HepG2 (cell line): ENCODE measurements around the gene NT5C2. TPM values are rescaled to one million over a fixed set of nuclear protein-coding genes. Genes with fewer than 3 reads are reported as not detected.

ENCODE experiments used
- ATM ChIP-seq: fragments of 450-650 bp; IDR thresholded peaks from 2 replicates; pipeline ENCODE4 v1.7.1; 2017; ENCODE audit warnings: mild to moderate bottlenecking, borderline replicate concordance
- CHD2 ChIP-seq: IDR thresholded peaks from 2 replicates; pipeline ENCODE4 v1.6.1; 2011; ENCODE audit warnings: low read depth, low read length, improper control_type of control experiment
- GATA4 ChIP-seq: sonication (generic); IDR thresholded peaks from 2 replicates; pipeline ENCODE4 v1.6.1; 2016; ENCODE audit warnings: antibody characterized with exemption, low read depth, borderline replicate concordance
- JARID2 ChIP-seq: sonication (generic); formaldehyde crosslinking; IDR thresholded peaks from 2 replicates; pipeline ENCODE4 v1.8.1; 2023; ENCODE audit warnings: missing genetic modification reagents, inconsistent platforms; ENCODE audit not compliant: insufficient replicate concordance
- KLF6 ChIP-seq: IDR thresholded peaks from 2 replicates; pipeline ENCODE4 v1.8.0; 2016; ENCODE audit warnings: missing biosample characterization, missing genetic modification reagents
- NFYB ChIP-seq: sonication (generic); formaldehyde crosslinking; IDR thresholded peaks from 2 replicates; pipeline ENCODE4 v1.4.0; 2020; ENCODE audit warnings: missing genetic modification reagents
- PAX8 ChIP-seq: sonication (generic); formaldehyde crosslinking; IDR thresholded peaks from 2 replicates; pipeline ENCODE4 v1.8.0; 2022; ENCODE audit warnings: mild to moderate bottlenecking, missing genetic modification reagents, borderline replicate concordance
- SATB2 ChIP-seq: sonication (generic); formaldehyde crosslinking; IDR thresholded peaks from 2 replicates; pipeline ENCODE4 v1.5.0; 2020; ENCODE audit warnings: missing genetic modification reagents
- SOX6 ChIP-seq, 2 experiments: fragments of 450-650 bp in 1 of 2; sonication (generic) in 1 of 2; formaldehyde crosslinking in 1 of 2; IDR thresholded peaks; 2 replicates each; pipeline versions ENCODE4 v1.4.0 to v1.6.1; 2017 to 2020; ENCODE audit warnings: antibody characterized with exemption in 1 of 2, mild to moderate bottlenecking in 1 of 2, missing genetic modification reagents in 1 of 2
- ZBTB1 ChIP-seq: sonication (generic); formaldehyde crosslinking; IDR thresholded peaks from 2 replicates; pipeline ENCODE4 v1.4.0; 2020; ENCODE audit warnings: missing genetic modification reagents, borderline replicate concordance
- ZFP90 ChIP-seq: sonication (generic); formaldehyde crosslinking; IDR thresholded peaks from 2 replicates; pipeline ENCODE4 v1.8.0; 2022; ENCODE audit warnings: missing genetic modification reagents, mild to moderate bottlenecking, inconsistent platforms, borderline replicate concordance
- ZNF333 ChIP-seq: sonication (generic); formaldehyde crosslinking; IDR thresholded peaks from 2 replicates; pipeline ENCODE4 v1.4.0; 2020; ENCODE audit warnings: mild to moderate bottlenecking, missing genetic modification reagents, borderline replicate concordance
- ZNF816 ChIP-seq: sonication (generic); formaldehyde crosslinking; IDR thresholded peaks from 2 replicates; pipeline ENCODE4 v1.8.0; 2022; ENCODE audit warnings: missing genetic modification reagents, mild to moderate bottlenecking, borderline replicate concordance
- ZSCAN25 ChIP-seq: sonication (generic); formaldehyde crosslinking; IDR thresholded peaks from 2 replicates; pipeline ENCODE4 v1.8.0; 2022; ENCODE audit warnings: mild to moderate bottlenecking, missing genetic modification reagents
- polyA plus RNA-seq, 8 experiments: library from polyadenylated mRNA; depleted of rRNA in 3 of 8; stranded (reverse) in 7 of 8; unstranded in 1 of 8; fragments of >200 nt; fragmentation: Illumina TruSeq in 4 of 8; extraction: Trizol in 4 of 8; gene quantifications; 2 replicates each; pipeline versions ENCODE4 v1.2.1 to v1.2.3, GENCODE V29; 2011 to 2016; ENCODE audit warnings: low read depth in 4 of 8, missing spikeins in 1 of 8, mixed read lengths in 1 of 8; ENCODE audit not compliant: insufficient read depth in 1 of 8
- total RNA-seq, 5 experiments: library from RNA; depleted of rRNA; stranded (reverse); fragments of >200 nt; fragmentation: Illumina TruSeq; extraction: Trizol; gene quantifications; 2 replicates each; pipeline ENCODE4 v1.2.3, GENCODE V29; 2016; ENCODE audit warnings: low read depth in 1 of 5
- TF ChIP-seq, protein P1 (sequence below): sonication (generic); formaldehyde crosslinking; IDR thresholded peaks from 2 replicates; pipeline ENCODE4 v1.5.1; 2020; ENCODE audit warnings: missing genetic modification reagents, mild to moderate bottlenecking, borderline replicate concordance
- TF ChIP-seq, protein P2 (sequence below): sonication (generic); formaldehyde crosslinking; IDR thresholded peaks from 2 replicates; pipeline ENCODE4 v1.4.0; 2020; ENCODE audit warnings: mild to moderate bottlenecking, missing genetic modification reagents
- TF ChIP-seq, protein P3 (sequence below): sonication (generic); formaldehyde crosslinking; IDR thresholded peaks from 2 replicates; pipeline ENCODE4 v1.5.1; 2020; ENCODE audit warnings: mild to moderate bottlenecking, missing genetic modification reagents, moderate library complexity
- TF ChIP-seq, protein P4 (sequence below): IDR thresholded peaks from 2 replicates; pipeline ENCODE4 v1.6.1; 2016; ENCODE audit warnings: low read depth, control low read depth

NT5C2 gene
- total and polyA plus RNA-seq, 2 of the 13 experiments (the other 11 are each of a cell fraction or from before 2014, with no cell fraction given): 40.6 to 55.2 TPM

DNA sequence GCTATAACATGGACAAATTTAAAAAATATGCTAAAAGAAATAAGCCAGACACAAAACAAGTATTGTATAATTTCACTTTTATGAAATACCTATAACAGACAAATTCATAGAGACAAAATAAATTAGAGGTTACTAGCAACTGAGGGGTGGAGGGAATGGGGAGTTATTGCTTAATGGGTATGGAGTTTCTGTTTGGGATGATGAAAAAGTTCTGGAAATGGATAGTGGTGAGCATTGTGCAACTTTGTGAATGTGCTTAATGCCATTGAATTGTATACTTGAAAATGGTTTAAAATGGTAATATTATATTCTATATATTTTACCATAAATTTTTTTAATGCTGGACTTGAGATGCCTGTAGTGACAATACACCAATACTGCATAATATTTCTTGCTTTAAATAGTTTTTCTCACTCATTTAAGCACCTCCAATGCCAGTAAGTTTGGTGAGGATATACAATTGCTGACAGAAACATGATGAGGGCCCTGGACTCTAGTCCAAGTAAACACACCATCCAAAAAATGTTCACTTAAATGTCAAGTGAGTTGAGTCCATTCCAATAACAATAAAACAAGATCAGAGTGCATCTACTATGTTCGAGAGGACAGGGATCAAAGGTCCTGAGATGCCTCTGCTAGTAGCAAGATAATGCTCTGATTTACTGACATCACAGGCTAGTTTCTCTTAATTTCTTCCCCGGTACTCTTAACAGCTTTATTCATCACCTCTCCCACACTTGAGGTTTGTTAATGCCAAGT, 71.9 kb downstream of the NT5C2 start (continued):
- TF ChIP-seq ZFP90 (CRISPR knock-in tag): no peak
- TF ChIP-seq SATB2 (CRISPR knock-in tag): no peak
- no peak for TF ChIP-seq NFYB (CRISPR knock-in tag)
- no peak for TF ChIP-seq ZNF816 (CRISPR knock-in tag)
- TF ChIP-seq SOX6 (IDR thresholded peaks at IDR 0.05): no peak
- TF ChIP-seq SOX6 (CRISPR knock-in tag; IDR thresholded peaks at IDR 0.05): peak; percentile 95
- no peak for TF ChIP-seq ZBTB1
- no peak for TF ChIP-seq ZSCAN25
- no peak for TF ChIP-seq GATA4
- no peak for TF ChIP-seq KLF6
- TF ChIP-seq, protein P1, sequence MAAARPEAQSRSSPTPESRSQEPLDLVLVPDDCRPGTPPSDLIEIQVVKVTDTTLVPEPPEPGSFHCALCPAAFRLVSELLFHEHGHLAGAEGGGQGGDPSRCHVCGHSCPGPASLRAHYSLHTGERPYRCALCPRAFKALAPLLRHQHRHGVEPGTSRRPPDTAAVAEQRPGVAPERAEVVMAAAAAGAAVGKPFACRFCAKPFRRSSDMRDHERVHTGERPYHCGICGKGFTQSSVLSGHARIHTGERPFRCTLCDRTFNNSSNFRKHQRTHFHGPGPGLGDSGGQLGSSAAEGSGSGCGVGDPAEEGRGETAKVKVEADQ (CRISPR knock-in tag): no peak
- TF ChIP-seq, protein P2, sequence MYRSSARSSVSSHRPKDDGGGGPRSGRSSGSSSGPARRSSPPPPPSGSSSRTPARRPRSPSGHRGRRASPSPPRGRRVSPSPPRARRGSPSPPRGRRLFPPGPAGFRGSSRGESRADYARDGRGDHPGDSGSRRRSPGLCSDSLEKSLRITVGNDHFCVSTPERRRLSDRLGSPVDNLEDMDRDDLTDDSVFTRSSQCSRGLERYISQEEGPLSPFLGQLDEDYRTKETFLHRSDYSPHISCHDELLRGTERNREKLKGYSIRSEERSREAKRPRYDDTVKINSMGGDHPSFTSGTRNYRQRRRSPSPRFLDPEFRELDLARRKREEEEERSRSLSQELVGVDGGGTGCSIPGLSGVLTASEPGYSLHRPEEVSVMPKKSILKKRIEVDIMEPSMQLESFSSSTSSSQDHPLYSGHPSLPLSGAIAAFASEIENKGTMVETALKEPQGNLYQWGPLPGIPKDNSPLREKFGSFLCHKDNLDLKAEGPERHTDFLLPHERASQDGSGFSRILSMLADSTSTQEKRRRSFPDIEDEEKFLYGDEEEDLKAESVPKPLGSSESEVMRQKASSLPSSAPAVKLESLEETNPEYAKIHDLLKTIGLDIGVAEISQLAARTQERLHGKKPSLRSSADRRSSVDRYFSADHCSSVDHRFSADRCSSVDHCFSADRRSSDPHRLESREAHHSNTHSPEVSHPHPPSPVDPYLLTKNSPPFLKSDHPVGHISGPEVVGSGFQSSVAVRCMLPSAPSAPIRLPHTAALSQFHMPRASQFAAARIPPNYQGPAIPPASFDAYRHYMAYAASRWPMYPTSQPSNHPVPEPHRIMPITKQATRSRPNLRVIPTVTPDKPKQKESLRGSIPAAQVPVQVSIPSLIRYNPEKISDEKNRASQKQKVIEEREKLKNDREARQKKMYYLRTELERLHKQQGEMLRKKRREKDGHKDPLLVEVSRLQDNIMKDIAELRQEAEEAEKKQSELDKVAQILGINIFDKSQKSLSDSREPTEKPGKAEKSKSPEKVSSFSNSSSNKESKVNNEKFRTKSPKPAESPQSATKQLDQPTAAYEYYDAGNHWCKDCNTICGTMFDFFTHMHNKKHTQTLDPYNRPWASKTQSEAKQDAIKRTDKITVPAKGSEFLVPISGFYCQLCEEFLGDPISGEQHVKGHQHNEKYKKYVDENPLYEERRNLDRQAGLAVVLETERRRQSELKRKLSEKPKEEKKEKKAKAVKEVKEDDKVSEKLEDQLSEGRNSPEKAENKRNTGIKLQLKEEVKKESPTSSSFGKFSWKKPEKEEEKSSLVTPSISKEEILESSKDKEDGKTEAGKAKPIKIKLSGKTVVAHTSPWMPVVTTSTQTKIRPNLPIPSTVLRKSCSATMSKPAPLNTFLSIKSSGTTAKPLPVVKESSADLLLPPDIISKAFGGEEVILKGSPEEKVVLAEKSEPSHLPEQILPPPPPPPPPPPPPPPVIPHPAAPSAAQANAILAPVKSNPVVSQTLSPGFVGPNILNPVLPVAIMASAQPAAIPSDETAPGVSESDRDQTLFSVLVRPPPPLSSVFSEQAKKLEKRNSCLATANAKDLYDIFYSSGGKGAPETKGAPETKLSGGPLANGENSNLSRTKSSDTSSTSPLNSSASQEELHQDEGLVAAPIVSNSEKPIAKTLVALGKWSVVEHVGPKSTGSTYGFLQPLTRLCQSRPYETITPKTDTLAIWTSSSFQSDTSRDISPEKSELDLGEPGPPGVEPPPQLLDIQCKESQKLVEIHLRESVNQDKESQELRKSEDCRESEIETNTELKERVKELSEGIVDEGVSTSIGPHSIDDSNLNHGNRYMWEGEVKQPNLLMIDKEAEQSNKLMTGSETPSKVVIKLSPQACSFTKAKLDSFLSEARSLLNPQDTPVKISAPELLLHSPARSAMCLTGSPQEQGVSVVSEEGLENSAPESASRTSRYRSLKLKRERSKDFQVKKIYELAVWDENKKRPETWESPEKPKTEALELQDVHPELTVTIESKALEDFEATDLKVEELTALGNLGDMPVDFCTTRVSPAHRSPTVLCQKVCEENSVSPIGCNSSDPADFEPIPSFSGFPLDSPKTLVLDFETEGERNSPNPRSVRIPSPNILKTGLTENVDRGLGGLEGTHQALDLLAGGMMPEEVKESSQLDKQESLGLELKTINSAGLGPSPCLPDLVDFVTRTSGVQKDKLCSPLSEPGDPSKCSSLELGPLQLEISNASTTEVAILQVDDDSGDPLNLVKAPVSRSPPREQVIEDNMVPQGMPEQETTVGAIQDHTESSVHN (CRISPR knock-in tag): no peak
- TF ChIP-seq ZNF333 (CRISPR knock-in tag): no peak
- no peak for TF ChIP-seq ATM
- TF ChIP-seq, protein P3, sequence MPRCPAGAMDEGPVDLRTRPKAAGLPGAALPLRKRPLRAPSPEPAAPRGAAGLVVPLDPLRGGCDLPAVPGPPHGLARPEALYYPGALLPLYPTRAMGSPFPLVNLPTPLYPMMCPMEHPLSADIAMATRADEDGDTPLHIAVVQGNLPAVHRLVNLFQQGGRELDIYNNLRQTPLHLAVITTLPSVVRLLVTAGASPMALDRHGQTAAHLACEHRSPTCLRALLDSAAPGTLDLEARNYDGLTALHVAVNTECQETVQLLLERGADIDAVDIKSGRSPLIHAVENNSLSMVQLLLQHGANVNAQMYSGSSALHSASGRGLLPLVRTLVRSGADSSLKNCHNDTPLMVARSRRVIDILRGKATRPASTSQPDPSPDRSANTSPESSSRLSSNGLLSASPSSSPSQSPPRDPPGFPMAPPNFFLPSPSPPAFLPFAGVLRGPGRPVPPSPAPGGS (CRISPR knock-in tag): no peak
- TF ChIP-seq PAX8 (CRISPR knock-in tag): no peak
- TF ChIP-seq JARID2 (CRISPR knock-in tag): no peak
- TF ChIP-seq CHD2: no peak
- TF ChIP-seq, protein P4, sequence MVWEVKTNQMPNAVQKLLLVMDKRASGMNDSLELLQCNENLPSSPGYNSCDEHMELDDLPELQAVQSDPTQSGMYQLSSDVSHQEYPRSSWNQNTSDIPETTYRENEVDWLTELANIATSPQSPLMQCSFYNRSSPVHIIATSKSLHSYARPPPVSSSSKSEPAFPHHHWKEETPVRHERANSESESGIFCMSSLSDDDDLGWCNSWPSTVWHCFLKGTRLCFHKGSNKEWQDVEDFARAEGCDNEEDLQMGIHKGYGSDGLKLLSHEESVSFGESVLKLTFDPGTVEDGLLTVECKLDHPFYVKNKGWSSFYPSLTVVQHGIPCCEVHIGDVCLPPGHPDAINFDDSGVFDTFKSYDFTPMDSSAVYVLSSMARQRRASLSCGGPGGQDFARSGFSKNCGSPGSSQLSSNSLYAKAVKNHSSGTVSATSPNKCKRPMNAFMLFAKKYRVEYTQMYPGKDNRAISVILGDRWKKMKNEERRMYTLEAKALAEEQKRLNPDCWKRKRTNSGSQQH: no peak
